Spleen (tissue), 7 donors: ENCODE measurements around the gene RPL31.

Experiments used
- CTCF ChIP-seq, 11 experiments: fragments of 200-600 bp in 7 of 11; fragments of 450-650 bp in 4 of 11; sonication (generic) in 4 of 11; IDR thresholded peaks in 8 of 11; conservative IDR thresholded peaks in 3 of 11; 1 replicate in 7 of 11; 2 replicates in 4 of 11; pipeline versions ENCODE4 v1.4.0 to v1.8.0; 2016 to 2021; ENCODE audit warnings: antibody characterized with exemption in 11 of 11, inconsistent platforms in 4 of 11, mild to moderate bottlenecking in 1 of 11
- POLR2A ChIP-seq, 3 donors: fragments of 450-650 bp; IDR thresholded peaks; one replicate each; pipeline ENCODE4 v1.5.1; 2017; ENCODE audit warnings: antibody characterized with exemption in 3 of 3, mild to moderate bottlenecking in 1 of 3
- POLR2AphosphoS5 ChIP-seq, 3 donors: sonication (generic); formaldehyde crosslinking; IDR thresholded peaks; one replicate each; pipeline ENCODE4 v1.5.1; 2017; ENCODE audit warnings: antibody characterized with exemption in 3 of 3
- donor health status: DM: no; HTN: no; CAD: no; lungs with moderate emphysema.
- donor health status: DM: no; HTN: no; CAD: no.
- donor health status: DM: no; HTN: no; CAD: no.

GRCh38 chr2:101047774-101048173, 45.7 kb downstream of the RPL31 start:
- TF ChIP-seq CTCF (IDR thresholded peaks at IDR 0.05 in 8 of 11, conservative IDR thresholded peaks at IDR 0.05 in 3 of 11) (no peak), POLR2A (IDR thresholded peaks at IDR 0.05) (no peak), POLR2AphosphoS5 (IDR thresholded peaks at IDR 0.05) (no peak)
